Gastrocnemius medialis (tissue), 4 donors: ENCODE measurements around the gene UGGT2.

Experiments used
- CTCF ChIP-seq, 5 experiments: fragments of 450-650 bp in 3 of 5; fragments of 200-600 bp in 2 of 5; sonication (generic) in 2 of 5; IDR thresholded peaks in 4 of 5; conservative IDR thresholded peaks in 1 of 5; 1 replicate in 4 of 5; 2 replicates in 1 of 5; pipeline ENCODE4 v1.5.1; 2016 to 2019; ENCODE audit warnings: antibody characterized with exemption in 5 of 5, mild to moderate bottlenecking in 3 of 5, moderate library complexity in 3 of 5
- POLR2A ChIP-seq, 2 donors: fragments of 450-650 bp; IDR thresholded peaks; one replicate each; pipeline ENCODE4 v1.6.1; 2017; ENCODE audit warnings: antibody characterized with exemption in 2 of 2, mild to moderate bottlenecking in 2 of 2, moderate library complexity in 2 of 2

GRCh38 chr13:95874286-95874685, 178.9 kb downstream of the UGGT2 start:
- TF ChIP-seq POLR2A (IDR thresholded peaks at IDR 0.05) (no peak), CTCF (IDR thresholded peaks at IDR 0.05 in 4 of 5, conservative IDR thresholded peaks at IDR 0.05 in 1 of 5) (no peak)
